ENCODE results near the gene TRIM37. TPM values are rescaled to one million over a fixed set of nuclear protein-coding genes. Genes with fewer than 3 reads are reported as not detected.
"Not testable (repeated sequence)": the region's sequence is repeated elsewhere in the genome, so short reads cannot be mapped to it uniquely, and the experiment has no call there.

TRIM37 gene
- 33.5 and 40.4 TPM in 2 replicates for total RNA-seq (2014; rRNA removed)
- polyA plus RNA-seq (2012) = 13.5 TPM

- DNase-seq (ENCODE audit: low read depth) = peak; percentile 98
These were observed at the start of gene TRIM37 for GRCh38 chr17:59106463-59107305. Gene TRIM37 (minus strand): TSS chr17:59106880. CDS start chr17:59106461, 419 bp downstream.

- peak; percentile 100 for DNase-seq (ENCODE audit: low read depth)
These were observed 48.9 kb upstream of the TRIM37 start, which contains the start of gene PRR11 for GRCh38 chr17:59155439-59156177. Gene PRR11 (plus strand): TSS chr17:59155746. CDS start chr17:59169753, 14,007 bp downstream.

GRCh38 chr17:59154721-59155438 lies 48.2 kb upstream of the TRIM37 start, which contains the start of gene SKA2:
Gene SKA2 (minus strand): TSS chr17:59155186. CDS start chr17:59155163, 23 bp downstream.
- no peak for DNase-seq (ENCODE audit: low read depth)

- DNase-seq (ENCODE audit: low read depth) = peak; percentile 53
These were observed 47.6 kb upstream of the TRIM37 start for GRCh38 chr17:59154292-59154720.

GRCh38 chr17:59152925-59153324 lies 46.2 kb upstream of the TRIM37 start:
- DNase-seq (ENCODE audit: low read depth) = no peak

- no peak for DNase-seq (ENCODE audit: low read depth)
These were observed 44.9 kb upstream of the TRIM37 start for GRCh38 chr17:59151591-59151990.

GRCh38 chr17:59151006-59151405 lies 44.3 kb upstream of the TRIM37 start:
- DNase-seq (ENCODE audit: low read depth) = no peak

GRCh38 chr17:59149841-59150511 lies 43.3 kb upstream of the TRIM37 start:
- DNase-seq (ENCODE audit: low read depth) = no peak

- DNase-seq (ENCODE audit: low read depth) = peak; percentile 38
These were observed 42.4 kb upstream of the TRIM37 start for GRCh38 chr17:59149051-59149450.

- DNase-seq (ENCODE audit: low read depth) = no peak
These were observed 39.0 kb upstream of the TRIM37 start for GRCh38 chr17:59145571-59146096.

GRCh38 chr17:59141860-59142259 lies 35.2 kb upstream of the TRIM37 start:
- no peak for DNase-seq (ENCODE audit: low read depth)

- DNase-seq (ENCODE audit: low read depth) = no peak
These were observed 33.3 kb upstream of the TRIM37 start for GRCh38 chr17:59139939-59140338.

- not testable (repeated sequence) for DNase-seq (ENCODE audit: low read depth)
These were observed 31.7 kb upstream of the TRIM37 start for GRCh38 chr17:59138339-59138738.

- no peak for DNase-seq (ENCODE audit: low read depth)
These were observed 24.5 kb upstream of the TRIM37 start for GRCh38 chr17:59131131-59131530.

GRCh38 chr17:59129814-59130213 lies 23.1 kb upstream of the TRIM37 start:
- DNase-seq (ENCODE audit: low read depth) = no peak

- DNase-seq (ENCODE audit: low read depth) = no peak
These were observed 20.2 kb upstream of the TRIM37 start for GRCh38 chr17:59126809-59127417.

GRCh38 chr17:59124665-59125064 lies 18.0 kb upstream of the TRIM37 start:
- no peak for DNase-seq (ENCODE audit: low read depth)

GRCh38 chr17:59121901-59122480 lies 15.3 kb upstream of the TRIM37 start:
- DNase-seq (ENCODE audit: low read depth) = peak; percentile 57

GRCh38 chr17:59115474-59115873 lies 8.8 kb upstream of the TRIM37 start:
- no peak for DNase-seq (ENCODE audit: low read depth)

GRCh38 chr17:59111539-59111938 lies 4.9 kb upstream of the TRIM37 start:
- DNase-seq (ENCODE audit: low read depth) = no peak

Data from LHCN-M2 (cell line).